HG03135 (cell line): ENCODE data around the gene CREBBP.
"Not testable (repeated sequence)": the region's sequence is repeated elsewhere in the genome, so short reads cannot be mapped to it uniquely, and the experiment has no call there.

Experiments
- ATAC-seq: cut with Tn5 transposase; IDR thresholded peaks from one replicate; pipeline ENCODE4 v1.9.1; 2021; ENCODE audit warnings: mild to moderate bottlenecking, moderate library complexity; ENCODE audit not compliant: unreplicated experiment

Gene CREBBP

DNA sequence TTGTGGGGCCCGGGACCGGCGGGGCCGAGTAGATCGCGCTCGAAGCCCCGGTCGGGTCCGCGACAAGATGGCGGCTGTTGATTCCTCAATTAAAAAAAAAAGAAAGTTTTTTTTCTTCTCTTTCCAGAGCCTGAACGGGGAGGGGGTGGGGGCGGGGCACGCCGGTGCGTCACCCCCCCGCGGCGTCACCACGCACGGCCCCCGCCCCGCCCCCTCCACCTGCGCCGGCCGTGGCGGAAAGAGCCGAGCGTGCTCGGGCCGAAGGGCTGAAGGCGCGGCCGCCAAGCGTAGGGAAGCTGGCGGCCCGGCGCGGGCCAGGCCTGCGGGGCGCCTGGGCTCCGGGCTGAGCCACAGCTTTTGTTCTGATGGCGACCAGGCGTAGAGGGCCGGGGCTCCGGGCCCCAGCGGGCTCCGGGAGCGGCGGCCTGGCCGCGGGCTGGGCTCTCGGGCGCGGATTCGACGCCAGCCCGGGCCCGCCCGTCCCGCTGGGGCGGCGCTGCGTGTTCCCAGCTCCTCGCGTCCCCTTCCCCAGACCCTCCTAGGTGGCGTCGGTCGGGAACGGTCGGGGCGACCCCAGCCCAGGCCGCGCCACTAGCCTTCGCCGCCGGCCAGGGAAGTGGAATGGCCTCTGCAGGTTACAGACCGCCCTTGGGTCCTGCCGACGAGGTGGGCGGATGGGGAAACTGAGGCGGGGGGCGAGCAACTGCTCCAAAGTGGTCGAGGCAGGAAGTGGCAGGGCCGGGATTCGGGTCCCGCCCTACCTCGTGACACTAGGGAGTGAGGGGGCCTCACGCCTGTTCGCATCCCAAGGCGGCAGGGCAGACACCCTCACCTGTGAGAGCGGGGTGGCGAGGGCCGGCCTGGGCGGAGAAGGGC lies at the start of gene CREBBP:
Gene CREBBP, minus strand, starts transcription at position 91 of the 876 bp plus-strand sequence. CDS start 797 bp downstream, outside the sequence.
- peak; percentile 76 for ATAC-seq

GRCh38 chr16:3927147-3927546 lies 46.6 kb upstream of the CREBBP start:
- not testable (repeated sequence) for ATAC-seq

GRCh38 chr16:3924763-3925162 lies 44.2 kb upstream of the CREBBP start:
- ATAC-seq = no peak

DNA sequence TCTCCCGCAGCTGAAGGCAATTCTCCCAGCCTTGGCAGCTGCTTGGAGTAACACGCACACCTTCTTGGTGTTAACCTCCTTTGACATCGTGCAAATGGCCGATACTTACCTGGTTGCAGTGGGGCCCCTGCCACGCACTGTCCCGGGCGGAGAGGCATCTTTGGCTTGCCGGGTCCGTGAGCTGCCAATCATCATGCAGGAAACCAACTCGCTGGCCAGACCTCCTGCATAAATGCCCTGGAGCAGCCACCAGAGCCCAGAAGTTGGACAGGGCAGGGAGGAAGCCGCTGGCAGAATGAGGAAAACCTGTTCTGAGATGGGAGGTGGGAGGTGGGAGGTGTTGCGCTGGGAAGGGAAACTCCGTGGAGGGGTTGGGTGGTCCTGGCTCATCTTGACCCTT lies 41.7 kb upstream of the CREBBP start:
- ATAC-seq = no peak

GRCh38 chr16:3920206-3920605 lies 39.7 kb upstream of the CREBBP start:
- no peak for ATAC-seq

- ATAC-seq = no peak
Measured at GRCh38 chr16:3919413-3919812, 38.9 kb upstream of the CREBBP start.

GRCh38 chr16:3915426-3916260 lies 35.1 kb upstream of the CREBBP start:
- no peak for ATAC-seq

DNA sequence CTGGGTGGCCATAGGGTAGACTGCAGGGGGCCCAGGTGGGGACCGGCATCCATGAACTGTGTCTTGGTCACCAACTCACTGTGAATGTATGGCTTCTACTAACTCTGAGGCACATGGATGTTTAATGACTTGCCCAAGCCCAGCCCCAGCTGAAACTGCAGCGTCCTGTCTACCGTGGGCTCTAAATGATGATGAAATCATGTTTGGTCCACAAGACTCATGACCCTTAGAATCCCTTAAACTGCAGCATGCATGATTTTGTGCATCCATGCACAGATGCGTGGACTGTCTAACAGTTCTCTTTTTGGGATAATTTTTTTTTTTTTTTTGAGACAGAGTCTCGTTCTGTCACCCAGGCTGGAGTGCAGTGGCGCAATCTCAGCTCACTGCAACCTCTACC lies 32.4 kb upstream of the CREBBP start:
- no peak for ATAC-seq

DNA sequence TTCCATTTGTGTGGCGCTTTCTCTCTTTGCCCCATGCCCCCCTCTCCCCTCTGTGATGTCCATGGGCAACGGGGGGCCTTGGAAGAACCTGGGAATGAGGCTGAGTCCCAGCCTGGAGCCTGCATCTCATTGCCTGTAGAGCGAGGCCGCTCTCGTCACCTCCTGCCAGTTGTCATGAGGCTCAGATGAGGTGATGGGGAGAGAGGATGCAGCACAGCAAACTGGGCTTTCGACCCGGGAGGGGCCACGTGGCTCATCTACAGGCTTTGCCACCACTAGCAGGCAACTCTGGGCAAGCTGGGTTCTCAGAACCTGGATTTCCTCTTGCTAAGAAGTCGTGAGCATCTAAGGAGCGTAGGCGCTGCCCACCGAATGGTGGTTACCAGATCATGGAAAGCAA lies 31.9 kb upstream of the CREBBP start:
- no peak for ATAC-seq

- not testable (repeated sequence) for ATAC-seq
Measured at GRCh38 chr16:3911741-3912140, 31.2 kb upstream of the CREBBP start.

DNA sequence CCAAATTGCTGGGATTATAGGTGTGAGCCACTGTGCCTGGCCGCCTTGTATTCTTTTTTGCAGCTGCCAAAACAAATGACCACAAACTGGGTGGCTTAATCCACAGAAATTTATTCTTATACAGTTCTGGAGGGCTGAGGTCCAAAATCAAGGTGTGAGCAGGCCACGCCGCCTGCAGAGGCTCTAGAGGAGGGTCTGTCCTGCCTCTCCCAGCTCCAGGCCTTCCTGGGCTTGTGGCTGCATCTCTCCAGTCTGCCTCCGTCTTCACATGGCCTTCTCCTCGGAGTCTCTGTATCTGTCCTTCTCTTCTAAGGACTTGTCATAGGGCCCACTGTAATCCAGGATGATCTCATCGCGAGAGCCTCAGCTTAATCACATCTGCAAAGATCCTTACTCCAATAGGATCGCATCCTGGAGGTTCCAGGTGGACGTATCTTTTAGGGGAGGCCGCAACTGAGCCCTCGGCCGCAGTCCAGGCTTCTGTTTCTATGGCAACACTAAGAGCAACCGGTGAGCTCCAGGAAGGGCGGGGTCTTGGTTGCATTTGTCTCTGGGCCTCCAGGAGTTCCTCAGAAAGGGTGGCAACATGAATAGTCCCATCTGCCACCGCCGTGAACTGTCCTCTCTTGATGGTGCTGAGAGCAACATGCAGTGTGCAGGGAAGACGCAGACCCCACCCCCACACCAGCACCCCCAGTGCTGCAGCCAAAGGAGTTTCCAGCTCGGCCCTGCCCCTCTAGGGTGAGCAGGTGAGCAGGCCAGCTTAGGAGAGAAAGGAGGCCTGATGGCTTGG lies 29.5 kb upstream of the CREBBP start:
- ATAC-seq = no peak

- no peak for ATAC-seq
Measured at GRCh38 chr16:3908951-3909437, 28.5 kb upstream of the CREBBP start.

- ATAC-seq = no peak
Measured at GRCh38 chr16:3907586-3907985, 27.1 kb upstream of the CREBBP start.

DNA sequence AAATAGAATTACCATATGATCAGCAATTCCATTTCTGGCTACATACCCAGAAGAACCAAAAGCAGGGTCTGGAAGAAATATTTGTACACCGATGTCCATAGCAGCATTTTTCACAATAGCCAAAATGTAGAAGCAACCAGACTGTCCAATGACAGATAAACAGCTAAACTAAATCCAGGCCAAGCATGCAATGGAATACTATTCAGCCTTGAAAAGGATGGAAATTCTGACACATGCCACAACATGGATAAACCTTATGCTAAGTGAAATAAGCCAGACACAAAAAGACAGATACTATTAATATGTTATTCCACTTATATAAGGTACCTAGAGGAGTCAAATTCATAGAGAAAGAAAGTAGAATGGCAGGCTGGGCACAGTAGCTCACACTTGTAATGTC lies 25.9 kb upstream of the CREBBP start:
- ATAC-seq = no peak

GRCh38 chr16:3904875-3905274 lies 24.4 kb upstream of the CREBBP start:
- no peak for ATAC-seq

DNA sequence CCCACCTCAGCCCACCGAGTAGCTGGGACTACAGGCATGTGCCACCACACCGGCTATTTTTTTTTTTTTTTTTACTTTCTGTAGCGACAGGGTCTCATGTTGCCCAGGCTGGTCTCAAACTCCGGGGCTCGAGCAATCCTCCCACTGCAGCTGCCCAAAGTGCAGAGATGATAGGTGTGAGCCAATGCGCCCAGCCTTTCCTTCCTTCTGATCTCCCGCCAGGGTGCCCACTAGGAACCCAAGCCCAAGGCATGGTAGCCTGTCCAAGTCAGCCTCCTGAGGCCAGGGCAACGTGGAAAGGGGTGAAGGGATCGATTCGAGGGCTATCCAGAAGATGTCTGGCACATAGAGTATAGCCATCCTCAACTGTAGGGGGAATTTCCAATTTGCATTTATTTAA lies 9.6 kb upstream of the CREBBP start:
- no peak for ATAC-seq

GRCh38 chr16:3889059-3889458 lies 8.5 kb upstream of the CREBBP start:
- no peak for ATAC-seq

GRCh38 chr16:3885999-3886398 lies 5.5 kb upstream of the CREBBP start:
- not testable (repeated sequence) for ATAC-seq

GRCh38 chr16:3884398-3884797 lies 3.9 kb upstream of the CREBBP start:
- no peak for ATAC-seq

- ATAC-seq = no peak
Measured at GRCh38 chr16:3882531-3882930, 2.0 kb upstream of the CREBBP start.

- no peak for ATAC-seq
Measured at GRCh38 chr16:3881499-3881990, 1.0 kb upstream of the CREBBP start.
